Measurements from ENCODE around the gene MCC.

- TF ChIP-seq CTCF (conservative IDR thresholded peaks at IDR 0.05; ENCODE audit: low read length) (no peak), EZH2phosphoT487 (IDR thresholded peaks at IDR 0.05; ENCODE audit: borderline replicate concordance, low read depth, low read length) (no peak)
Observed at GRCh38 chr5:113358696-113359095, 129.6 kb downstream of the MCC start.
